DOHH2 (cell line): ENCODE results near the gene VPS33B.

ENCODE experiments used
- EZH2phosphoT487 ChIP-seq: fragments of 200-600 bp; sonication (generic); IDR thresholded peaks from 2 replicates; pipeline ENCODE4 v1.6.1; 2017; ENCODE audit warnings: borderline replicate concordance, mild to moderate bottlenecking, antibody characterized with exemption, low read length, moderate library complexity, mixed read lengths
- TF ChIP-seq, protein P1 (sequence below): fragments of 200-600 bp; sonication (generic); IDR thresholded peaks from one replicate; pipeline ENCODE4 v1.5.1; 2014; ENCODE audit warnings: antibody characterized with exemption, mild to moderate bottlenecking, low read depth, low read length; ENCODE audit not compliant: poor library complexity, severe bottlenecking

GRCh38 chr15:91027677-91028076, 5.3 kb upstream of the VPS33B start:
- TF ChIP-seq, protein P1, sequence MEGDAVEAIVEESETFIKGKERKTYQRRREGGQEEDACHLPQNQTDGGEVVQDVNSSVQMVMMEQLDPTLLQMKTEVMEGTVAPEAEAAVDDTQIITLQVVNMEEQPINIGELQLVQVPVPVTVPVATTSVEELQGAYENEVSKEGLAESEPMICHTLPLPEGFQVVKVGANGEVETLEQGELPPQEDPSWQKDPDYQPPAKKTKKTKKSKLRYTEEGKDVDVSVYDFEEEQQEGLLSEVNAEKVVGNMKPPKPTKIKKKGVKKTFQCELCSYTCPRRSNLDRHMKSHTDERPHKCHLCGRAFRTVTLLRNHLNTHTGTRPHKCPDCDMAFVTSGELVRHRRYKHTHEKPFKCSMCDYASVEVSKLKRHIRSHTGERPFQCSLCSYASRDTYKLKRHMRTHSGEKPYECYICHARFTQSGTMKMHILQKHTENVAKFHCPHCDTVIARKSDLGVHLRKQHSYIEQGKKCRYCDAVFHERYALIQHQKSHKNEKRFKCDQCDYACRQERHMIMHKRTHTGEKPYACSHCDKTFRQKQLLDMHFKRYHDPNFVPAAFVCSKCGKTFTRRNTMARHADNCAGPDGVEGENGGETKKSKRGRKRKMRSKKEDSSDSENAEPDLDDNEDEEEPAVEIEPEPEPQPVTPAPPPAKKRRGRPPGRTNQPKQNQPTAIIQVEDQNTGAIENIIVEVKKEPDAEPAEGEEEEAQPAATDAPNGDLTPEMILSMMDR: no peak
- no peak for TF ChIP-seq EZH2phosphoT487
